ENCODE data around the gene ITGA8.
"Not testable (repeated sequence)": the region's sequence is repeated elsewhere in the genome, so short reads cannot be mapped to it uniquely, and the experiment has no call there.

Gene ITGA8

GRCh38 chr10:15485684-15486316 lies 233.9 kb downstream of the ITGA8 start:
- no peak for DNase-seq

- DNase-seq: no peak
These were observed 234.7 kb downstream of the ITGA8 start for GRCh38 chr10:15485027-15485426.

GRCh38 chr10:15484128-15484527 lies 235.6 kb downstream of the ITGA8 start:
- no peak for DNase-seq

GRCh38 chr10:15483215-15484075 lies 236.3 kb downstream of the ITGA8 start:
- no peak for DNase-seq

- DNase-seq: no peak
These were observed 237.6 kb downstream of the ITGA8 start for GRCh38 chr10:15482156-15482555.

- no peak for DNase-seq
These were observed 240.8 kb downstream of the ITGA8 start for GRCh38 chr10:15478950-15479349.

- no peak for DNase-seq
These were observed 241.3 kb downstream of the ITGA8 start for GRCh38 chr10:15478429-15478828.

GRCh38 chr10:15476337-15476736 lies 243.4 kb downstream of the ITGA8 start:
- DNase-seq: no peak

- not testable (repeated sequence) for DNase-seq
These were observed 244.3 kb downstream of the ITGA8 start for GRCh38 chr10:15475439-15475838.

- no peak for DNase-seq
These were observed 245.1 kb downstream of the ITGA8 start for GRCh38 chr10:15474671-15475070.

- DNase-seq: no peak
These were observed 246.3 kb downstream of the ITGA8 start for GRCh38 chr10:15473396-15473767.

GRCh38 chr10:15472431-15473395 lies 247.0 kb downstream of the ITGA8 start:
- DNase-seq: no peak

- DNase-seq: no peak
These were observed 247.7 kb downstream of the ITGA8 start for GRCh38 chr10:15472008-15472407.

- no peak for DNase-seq
These were observed 250.6 kb downstream of the ITGA8 start for GRCh38 chr10:15469111-15469510.

- DNase-seq: no peak
These were observed 255.3 kb downstream of the ITGA8 start for GRCh38 chr10:15464381-15464780.
